Measurements from ENCODE around the gene BBS2. TPM values are rescaled to one million over a fixed set of nuclear protein-coding genes. Genes with fewer than 3 reads are reported as not detected.
A peak's percentile ranks its signal among the peaks of the same experiment; 100 is the strongest.
"Not testable (repeated sequence)": the region's sequence is repeated elsewhere in the genome, so short reads cannot be mapped to it uniquely, and the experiment has no call there.

Gene BBS2
- total RNA-seq, 1 donor from 2014 or later, result 37.5 TPM

- no peak for DNase-seq (ENCODE audit: extremely low read depth, low read depth, low spot score)
These were observed 11.0 kb upstream of the BBS2 start for GRCh38 chr16:56530872-56531271.

GRCh38 chr16:56525236-56525635 lies 5.4 kb upstream of the BBS2 start:
- peak; percentile 48 for DNase-seq (ENCODE audit: extremely low read depth, low read depth, low spot score)

- DNase-seq (ENCODE audit: extremely low read depth, low read depth, low spot score), result no peak
These were observed 390 bp upstream of the BBS2 start for GRCh38 chr16:56520251-56520577.

GRCh38 chr16:56518425-56518824 lies 1.4 kb downstream of the BBS2 start:
- no peak for DNase-seq (ENCODE audit: extremely low read depth, low read depth, low spot score)

GRCh38 chr16:56517206-56517605 lies 2.6 kb downstream of the BBS2 start:
- DNase-seq (ENCODE audit: extremely low read depth, low read depth, low spot score), result no peak

GRCh38 chr16:56515665-56516064 lies 4.2 kb downstream of the BBS2 start:
- no peak for DNase-seq (ENCODE audit: extremely low read depth, low read depth, low spot score)

- DNase-seq (ENCODE audit: extremely low read depth, low read depth, low spot score), result no peak
These were observed 5.0 kb downstream of the BBS2 start for GRCh38 chr16:56514845-56515244.

GRCh38 chr16:56513972-56514371 lies 5.9 kb downstream of the BBS2 start:
- DNase-seq (ENCODE audit: extremely low read depth, low read depth, low spot score), result peak; percentile 42

GRCh38 chr16:56513091-56513490 lies 6.7 kb downstream of the BBS2 start:
- no peak for DNase-seq (ENCODE audit: extremely low read depth, low read depth, low spot score)

GRCh38 chr16:56512025-56512424 lies 7.8 kb downstream of the BBS2 start:
- DNase-seq (ENCODE audit: extremely low read depth, low read depth, low spot score), result no peak

- DNase-seq (ENCODE audit: extremely low read depth, low read depth, low spot score), result no peak
These were observed 9.3 kb downstream of the BBS2 start for GRCh38 chr16:56510544-56510943.

GRCh38 chr16:56506941-56507340 lies 12.9 kb downstream of the BBS2 start:
- no peak for DNase-seq (ENCODE audit: extremely low read depth, low read depth, low spot score)

GRCh38 chr16:56505181-56505580 lies 14.6 kb downstream of the BBS2 start:
- no peak for DNase-seq (ENCODE audit: extremely low read depth, low read depth, low spot score)

GRCh38 chr16:56493815-56494214 lies 26.0 kb downstream of the BBS2 start:
- no peak for DNase-seq (ENCODE audit: extremely low read depth, low read depth, low spot score)

- DNase-seq (ENCODE audit: extremely low read depth, low read depth, low spot score), result no peak
These were observed 26.7 kb downstream of the BBS2 start for GRCh38 chr16:56493126-56493525.

GRCh38 chr16:56491657-56492261 lies 28.1 kb downstream of the BBS2 start:
- DNase-seq (ENCODE audit: extremely low read depth, low read depth, low spot score), result no peak

GRCh38 chr16:56488868-56489267 lies 31.0 kb downstream of the BBS2 start:
- DNase-seq (ENCODE audit: extremely low read depth, low read depth, low spot score), result not testable (repeated sequence)

GRCh38 chr16:56488035-56488434 lies 31.8 kb downstream of the BBS2 start:
- DNase-seq (ENCODE audit: extremely low read depth, low read depth, low spot score), result no peak

- no peak for DNase-seq (ENCODE audit: extremely low read depth, low read depth, low spot score)
These were observed 36.4 kb downstream of the BBS2 start for GRCh38 chr16:56483394-56483793.

GRCh38 chr16:56482683-56483236 lies 37.1 kb downstream of the BBS2 start:
- no peak for DNase-seq (ENCODE audit: extremely low read depth, low read depth, low spot score)

- DNase-seq (ENCODE audit: extremely low read depth, low read depth, low spot score), result no peak
These were observed 38.2 kb downstream of the BBS2 start for GRCh38 chr16:56481468-56482122.

GRCh38 chr16:56480776-56481467 lies 38.9 kb downstream of the BBS2 start:
- no peak for DNase-seq (ENCODE audit: extremely low read depth, low read depth, low spot score)

Data from glomerular endothelial cell (primary cell).